ENCODE data around the gene ACAA2. TPM values are rescaled to one million over a fixed set of nuclear protein-coding genes. Genes with fewer than 3 reads are reported as not detected.

The ACAA2 gene
- total and polyA plus RNA-seq, 2 experiments from 2014 or later, result 174 to 189 TPM

DNA sequence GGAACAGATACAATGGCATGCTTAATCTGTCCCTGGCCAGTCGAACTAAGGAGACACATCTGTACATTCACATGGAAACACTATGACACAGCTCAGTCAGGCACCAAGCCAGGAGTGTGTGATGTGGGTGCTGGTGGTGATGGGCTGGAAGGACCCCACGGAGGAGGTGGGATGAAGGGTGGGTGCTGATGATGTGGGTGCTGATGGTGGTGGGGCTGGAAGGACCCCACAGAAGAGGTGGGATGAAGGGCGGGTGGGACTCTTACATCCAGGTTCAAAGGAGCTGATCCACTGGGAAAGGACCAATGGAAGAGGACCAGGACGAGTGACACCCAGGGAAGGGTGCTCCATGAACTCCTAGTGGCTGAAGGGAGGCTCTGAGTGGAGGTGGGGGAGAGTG, 34.8 kb upstream of the ACAA2 start:
- Histone ChIP-seq H3K79me2 (no peaks in the 10 kb centered on the region), H3K4me3 (no peak overlapping the region), H3K4me1 (ENCODE audit: insufficient read depth) (peaks cover 13% of the 10 kb centered on the region), H4K20me1 (ENCODE audit: insufficient read depth, poor library complexity, severe bottlenecking) (no peaks in the 10 kb centered on the region), H3K9me3 (ENCODE audit: low read depth) (no peaks in the 10 kb centered on the region), H3K4me2 (no peak overlapping the region), H3K27me3 (no peaks in the 10 kb centered on the region), H3K27ac (no peak overlapping the region), H3K9me2 (replicated peaks; ENCODE audit: insufficient read depth) (no peaks in the 10 kb centered on the region), H2AFZ (no peak overlapping the region), H3K36me3 (replicated peaks; ENCODE audit: insufficient read depth, low read depth) (no peaks in the 10 kb centered on the region)
- 89% methylated on average over 3 of the region's 4 CpGs for WGBS (ENCODE audit: low lambda C conversion rate, missing lambda C conversion rate)
- TF ChIP-seq EZH2 (IDR thresholded peaks at IDR 0.05; ENCODE audit: borderline replicate concordance) (no peak), EZH2phosphoT487 (IDR thresholded peaks at IDR 0.05; ENCODE audit: low read depth, severe bottlenecking, unreplicated experiment) (no peak)
- TF ChIP-seq, protein P1, sequence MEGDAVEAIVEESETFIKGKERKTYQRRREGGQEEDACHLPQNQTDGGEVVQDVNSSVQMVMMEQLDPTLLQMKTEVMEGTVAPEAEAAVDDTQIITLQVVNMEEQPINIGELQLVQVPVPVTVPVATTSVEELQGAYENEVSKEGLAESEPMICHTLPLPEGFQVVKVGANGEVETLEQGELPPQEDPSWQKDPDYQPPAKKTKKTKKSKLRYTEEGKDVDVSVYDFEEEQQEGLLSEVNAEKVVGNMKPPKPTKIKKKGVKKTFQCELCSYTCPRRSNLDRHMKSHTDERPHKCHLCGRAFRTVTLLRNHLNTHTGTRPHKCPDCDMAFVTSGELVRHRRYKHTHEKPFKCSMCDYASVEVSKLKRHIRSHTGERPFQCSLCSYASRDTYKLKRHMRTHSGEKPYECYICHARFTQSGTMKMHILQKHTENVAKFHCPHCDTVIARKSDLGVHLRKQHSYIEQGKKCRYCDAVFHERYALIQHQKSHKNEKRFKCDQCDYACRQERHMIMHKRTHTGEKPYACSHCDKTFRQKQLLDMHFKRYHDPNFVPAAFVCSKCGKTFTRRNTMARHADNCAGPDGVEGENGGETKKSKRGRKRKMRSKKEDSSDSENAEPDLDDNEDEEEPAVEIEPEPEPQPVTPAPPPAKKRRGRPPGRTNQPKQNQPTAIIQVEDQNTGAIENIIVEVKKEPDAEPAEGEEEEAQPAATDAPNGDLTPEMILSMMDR (IDR thresholded peaks at IDR 0.05; ENCODE audit: poor library complexity), result no peak
- DNase-seq (ENCODE audit: low spot score), result no peak

DNA sequence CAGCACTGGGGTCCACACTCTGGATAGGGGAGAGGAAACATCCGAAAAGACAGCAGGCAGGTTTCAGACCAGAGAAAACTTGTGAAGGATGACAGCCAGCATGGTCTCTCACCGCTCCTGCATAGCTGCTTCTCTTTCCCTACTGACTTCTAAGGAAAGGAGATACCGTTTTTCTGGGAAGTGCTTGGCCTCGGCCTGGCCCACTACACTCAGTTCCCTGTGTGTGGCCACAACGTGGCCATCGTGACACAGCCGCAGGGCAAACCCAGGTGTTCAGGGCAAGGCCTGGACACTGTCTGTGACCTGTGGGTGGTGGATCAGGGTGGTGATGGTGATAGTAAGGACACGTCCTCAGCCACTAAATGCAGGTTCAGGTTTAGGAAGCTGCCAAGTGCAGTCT, 34.2 kb upstream of the ACAA2 start:
- no peak for DNase-seq (ENCODE audit: low spot score)
- H3K9me2 ChIP-seq (replicated peaks; ENCODE audit: insufficient read depth), result no peaks in the 10 kb centered on the region
- no peaks in the 10 kb centered on the region for H4K20me1 ChIP-seq (ENCODE audit: insufficient read depth, poor library complexity, severe bottlenecking)
- no peak overlapping the region for H2AFZ ChIP-seq
- H3K4me1 ChIP-seq (ENCODE audit: insufficient read depth), result peaks cover 13% of the 10 kb centered on the region
- no peaks in the 10 kb centered on the region for H3K27me3 ChIP-seq
- no peak overlapping the region for H3K27ac ChIP-seq
- 97% methylated on average over 8 of the region's 8 CpGs for WGBS (ENCODE audit: low lambda C conversion rate, missing lambda C conversion rate)
- H3K36me3 ChIP-seq (replicated peaks; ENCODE audit: insufficient read depth, low read depth), result no peaks in the 10 kb centered on the region
- H3K4me2 ChIP-seq, result no peak overlapping the region
- no peak overlapping the region for H3K4me3 ChIP-seq
- H3K79me2 ChIP-seq, result no peaks in the 10 kb centered on the region
- TF ChIP-seq EZH2 (IDR thresholded peaks at IDR 0.05; ENCODE audit: borderline replicate concordance), result no peak
- TF ChIP-seq, protein P1 (IDR thresholded peaks at IDR 0.05; ENCODE audit: poor library complexity), result no peak
- TF ChIP-seq EZH2phosphoT487 (IDR thresholded peaks at IDR 0.05; ENCODE audit: low read depth, severe bottlenecking, unreplicated experiment), result no peak
- no peaks in the 10 kb centered on the region for H3K9me3 ChIP-seq (ENCODE audit: low read depth)

DNA sequence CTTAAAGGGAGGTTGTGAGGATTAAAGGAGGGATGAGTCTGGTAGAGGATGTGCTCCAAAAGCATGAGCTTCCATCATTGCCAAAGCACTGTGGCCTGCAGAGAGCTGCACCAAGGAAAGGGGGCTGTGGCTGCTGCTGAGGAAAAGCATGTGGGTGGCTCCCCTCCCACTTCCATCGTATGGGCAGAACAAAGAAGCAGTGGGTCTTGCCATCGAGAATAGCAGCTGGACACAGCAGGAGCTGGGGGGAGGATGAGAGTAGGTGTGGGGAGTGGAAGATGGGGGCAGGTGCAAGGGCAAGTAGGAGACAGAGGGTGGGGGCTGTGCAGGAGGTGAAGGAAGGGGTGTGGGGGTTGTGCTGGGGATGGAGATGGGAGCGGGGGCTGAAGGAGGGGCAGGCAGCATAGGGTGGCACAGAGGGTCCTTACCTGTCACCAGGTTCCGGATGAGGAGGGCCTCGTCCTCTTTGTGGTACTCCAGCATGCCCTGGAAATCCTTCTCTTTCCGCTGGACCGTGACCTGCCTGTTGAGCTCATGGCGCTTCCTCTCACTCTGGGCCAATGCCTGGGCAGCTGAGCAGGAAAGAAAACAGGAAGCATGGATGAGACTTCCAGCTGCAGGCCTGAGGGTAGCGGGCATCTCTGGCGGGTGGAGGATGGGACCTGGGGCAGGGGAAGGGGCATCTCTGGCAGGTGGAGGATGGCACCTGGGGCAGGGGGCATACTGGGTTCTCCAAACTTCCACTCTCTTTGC, 33.6 kb upstream of the ACAA2 start:
- Histone ChIP-seq H2AFZ (no peak overlapping the region), H4K20me1 (ENCODE audit: insufficient read depth, poor library complexity, severe bottlenecking) (no peaks in the 10 kb centered on the region), H3K27ac (no peak overlapping the region), H3K27me3 (no peaks in the 10 kb centered on the region), H3K4me2 (no peak overlapping the region), H3K4me3 (no peak overlapping the region), H3K79me2 (no peaks in the 10 kb centered on the region), H3K36me3 (replicated peaks; ENCODE audit: insufficient read depth, low read depth) (no peaks in the 10 kb centered on the region), H3K9me2 (replicated peaks; ENCODE audit: insufficient read depth) (no peaks in the 10 kb centered on the region), H3K9me3 (ENCODE audit: low read depth) (no peaks in the 10 kb centered on the region), H3K4me1 (ENCODE audit: insufficient read depth) (peaks cover 13% of the 10 kb centered on the region)
- WGBS (ENCODE audit: low lambda C conversion rate, missing lambda C conversion rate), result 82% methylated on average over 9 of the region's 10 CpGs
- TF ChIP-seq EZH2phosphoT487 (IDR thresholded peaks at IDR 0.05; ENCODE audit: low read depth, severe bottlenecking, unreplicated experiment) (no peak), EZH2 (IDR thresholded peaks at IDR 0.05; ENCODE audit: borderline replicate concordance) (no peak)
- TF ChIP-seq, protein P1 (IDR thresholded peaks at IDR 0.05; ENCODE audit: poor library complexity), result no peak
- no peak for DNase-seq (ENCODE audit: low spot score)
